ENCODE results near the gene USP11.
A peak's percentile ranks its signal among the peaks of the same experiment; 100 is the strongest.

The USP11 gene

DNA sequence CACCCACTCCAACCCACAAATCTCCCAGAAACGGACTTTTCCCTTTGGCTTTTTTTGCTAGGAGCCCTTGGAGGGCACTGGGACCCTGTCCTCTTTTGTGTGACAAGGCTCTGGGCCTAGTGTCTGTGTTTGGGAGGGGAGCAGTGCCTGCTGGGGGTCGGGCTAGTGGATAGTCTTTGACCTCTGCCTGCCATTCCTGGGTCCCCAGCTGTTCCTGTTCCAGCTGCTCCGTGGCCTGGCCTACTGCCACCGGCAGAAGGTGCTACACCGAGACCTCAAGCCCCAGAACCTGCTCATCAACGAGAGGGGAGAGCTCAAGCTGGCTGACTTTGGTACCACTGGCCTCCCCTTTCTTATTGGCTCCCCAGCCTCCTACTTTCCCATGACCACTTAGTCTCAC lies 6.7 kb upstream of the USP11 start:
- DNase-seq: no peak

- no peak for DNase-seq
These were observed 6.1 kb upstream of the USP11 start for GRCh38 chrX:47226531-47227333.

DNA sequence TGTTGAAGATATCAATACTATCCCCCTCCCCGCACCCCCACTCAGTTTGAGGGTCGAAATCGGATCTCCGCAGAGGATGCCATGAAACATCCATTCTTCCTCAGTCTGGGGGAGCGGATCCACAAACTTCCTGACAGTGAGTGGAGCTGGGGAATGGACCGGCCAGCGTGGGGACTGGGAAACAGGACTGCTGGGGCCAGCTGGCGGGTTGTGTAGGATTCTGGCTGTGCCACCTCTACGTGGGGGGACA lies 5.5 kb upstream of the USP11 start:
- no peak for DNase-seq

DNA sequence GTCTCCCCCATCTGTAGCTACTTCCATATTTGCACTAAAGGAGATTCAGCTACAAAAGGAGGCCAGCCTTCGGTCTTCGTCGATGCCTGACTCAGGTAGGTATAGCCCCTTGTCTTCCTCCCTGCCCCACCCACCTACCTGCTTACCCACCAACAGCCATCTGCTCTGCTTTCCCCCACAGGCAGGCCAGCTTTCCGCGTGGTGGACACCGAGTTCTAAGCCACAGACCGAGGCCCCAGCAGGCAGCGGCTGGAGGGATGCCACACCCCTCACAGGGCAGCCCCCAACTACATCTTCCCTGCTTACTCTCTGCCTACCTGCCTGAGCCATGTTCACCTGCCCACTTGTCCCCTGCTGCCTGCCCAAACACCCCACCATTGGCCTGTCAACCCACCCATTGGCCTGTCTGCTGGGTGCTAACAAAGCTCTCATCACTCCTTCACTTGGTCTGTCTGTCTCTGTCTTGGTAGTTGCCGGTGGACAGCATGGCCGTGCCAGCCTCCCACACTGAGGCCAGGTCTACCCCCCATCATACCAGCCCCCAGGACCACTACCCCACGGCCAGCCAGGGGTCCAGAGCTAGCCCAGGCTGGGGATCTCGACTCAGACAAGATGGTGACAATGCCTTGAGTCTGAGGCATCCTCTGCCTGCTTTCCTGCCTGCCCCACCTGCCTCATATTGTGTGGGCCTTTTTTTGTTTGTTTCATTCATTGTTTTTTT lies 4.1 kb upstream of the USP11 start:
- DNase-seq: no peak

DNA sequence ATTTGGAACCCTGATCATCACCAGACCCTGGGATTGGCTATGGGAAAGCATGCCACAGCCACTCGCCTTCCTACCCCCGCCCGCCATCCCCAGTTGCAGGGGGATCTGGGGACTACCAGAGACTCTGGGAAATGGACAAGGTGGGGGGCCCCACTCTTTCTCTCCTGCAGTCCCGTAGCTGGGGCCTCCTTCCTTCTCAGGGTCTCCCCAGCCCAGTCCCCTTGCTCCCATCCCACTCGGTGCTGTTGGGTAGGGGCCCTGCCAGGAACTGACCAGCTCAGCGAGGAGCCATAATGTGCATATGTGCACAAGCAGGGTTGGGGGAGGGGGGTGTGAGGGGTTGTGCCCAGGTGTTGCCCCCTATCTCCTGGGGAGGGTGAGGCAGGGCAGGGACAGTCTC lies 3.4 kb upstream of the USP11 start:
- no peak for DNase-seq

- no peak for DNase-seq
These were observed 2.5 kb upstream of the USP11 start for GRCh38 chrX:47230136-47230868.

DNA sequence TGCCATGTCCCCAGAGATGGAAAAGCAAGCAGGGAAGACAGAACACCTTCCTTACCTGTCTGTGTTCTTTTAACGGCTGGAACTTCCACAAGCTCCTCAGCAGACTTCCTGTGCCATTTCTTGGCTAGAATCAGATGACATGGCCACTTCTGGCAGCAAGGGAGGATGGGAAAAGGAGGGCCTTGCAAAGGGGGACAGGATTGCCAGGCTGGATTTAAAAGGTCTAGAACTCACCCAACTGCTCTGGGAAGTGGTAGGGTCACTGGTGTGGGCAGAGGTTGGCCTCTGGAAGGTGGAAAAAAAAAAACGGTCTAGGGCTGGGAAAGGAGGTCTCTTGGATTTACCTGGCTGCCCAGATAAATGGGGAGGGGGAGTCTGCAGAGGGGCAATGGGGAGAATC lies 1.6 kb upstream of the USP11 start:
- no peak for DNase-seq

GRCh38 chrX:47232197-47232802 lies 509 bp upstream of the USP11 start:
- no peak for DNase-seq

GRCh38 chrX:47233333-47234113 lies 714 bp downstream of the USP11 start:
- DNase-seq: peak; percentile 71 to 99

DNA sequence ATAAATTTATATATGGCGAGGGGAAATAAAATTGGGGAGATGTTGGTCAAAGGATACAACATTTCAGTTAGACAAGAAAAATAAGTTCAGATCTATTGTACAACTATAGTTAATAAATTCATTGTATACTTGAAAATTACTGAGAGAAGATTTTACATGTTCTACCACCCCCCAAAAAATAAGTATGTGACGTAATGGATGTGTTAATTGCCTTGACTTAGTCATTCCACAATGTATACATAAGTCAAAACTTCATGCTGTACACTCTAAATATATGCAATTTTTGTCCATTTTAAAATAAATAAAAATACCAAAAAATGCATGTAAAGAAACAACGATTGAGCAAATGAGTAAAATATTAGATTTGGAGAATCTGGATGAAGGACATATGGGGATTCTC lies 1.8 kb downstream of the USP11 start:
- DNase-seq: no peak

GRCh38 chrX:47235691-47236103 lies 2.9 kb downstream of the USP11 start:
- no peak for DNase-seq

DNA sequence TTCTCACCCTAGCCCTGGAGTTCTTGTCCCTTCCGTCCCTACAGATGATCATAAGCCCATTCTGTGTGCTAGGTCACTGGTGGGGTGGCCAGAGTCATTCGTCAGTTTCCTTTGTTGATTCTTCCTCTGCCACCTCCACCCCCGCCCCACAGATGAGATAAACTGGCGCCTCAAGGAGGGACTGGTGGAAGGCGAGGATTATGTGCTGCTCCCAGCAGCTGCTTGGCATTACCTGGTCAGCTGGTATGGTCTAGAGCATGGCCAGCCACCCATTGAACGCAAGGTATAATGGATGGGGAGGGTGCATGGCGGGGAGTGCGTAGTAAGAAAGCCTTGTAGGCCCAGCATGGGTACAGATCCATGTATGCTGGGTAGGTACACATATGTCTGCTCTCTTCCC lies 6.4 kb downstream of the USP11 start:
- DNase-seq: no peak

DNA sequence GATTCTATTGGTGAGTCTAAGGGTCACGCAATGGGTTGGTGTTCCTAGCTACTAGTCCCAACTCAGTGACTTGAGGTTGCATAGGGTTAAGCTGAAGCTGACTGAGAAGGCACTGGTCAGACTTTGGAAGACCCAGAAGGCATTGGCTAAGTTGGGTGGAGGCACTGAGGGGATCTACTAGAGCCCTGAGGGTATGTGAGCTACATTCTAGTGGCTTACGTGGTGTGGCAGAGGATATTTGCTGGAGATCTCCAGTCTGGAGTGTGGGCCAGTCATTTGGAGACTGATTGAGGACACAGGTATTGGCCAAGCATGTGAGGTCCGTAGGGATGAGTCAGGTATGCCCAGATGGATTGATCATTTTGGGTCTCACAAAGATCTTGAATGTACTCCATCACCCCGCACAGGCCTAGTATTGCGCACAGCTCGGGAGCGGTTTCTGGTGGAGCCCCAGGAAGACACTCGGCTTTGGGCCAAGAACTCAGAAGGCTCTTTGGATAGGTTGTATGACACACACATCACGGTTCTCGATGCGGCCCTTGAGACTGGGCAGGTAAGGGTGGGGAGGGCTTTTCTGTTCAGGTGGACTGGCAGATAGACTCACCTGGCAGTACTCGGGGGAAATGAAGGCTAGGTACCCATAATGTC lies 7.2 kb downstream of the USP11 start:
- no peak for DNase-seq

DNA sequence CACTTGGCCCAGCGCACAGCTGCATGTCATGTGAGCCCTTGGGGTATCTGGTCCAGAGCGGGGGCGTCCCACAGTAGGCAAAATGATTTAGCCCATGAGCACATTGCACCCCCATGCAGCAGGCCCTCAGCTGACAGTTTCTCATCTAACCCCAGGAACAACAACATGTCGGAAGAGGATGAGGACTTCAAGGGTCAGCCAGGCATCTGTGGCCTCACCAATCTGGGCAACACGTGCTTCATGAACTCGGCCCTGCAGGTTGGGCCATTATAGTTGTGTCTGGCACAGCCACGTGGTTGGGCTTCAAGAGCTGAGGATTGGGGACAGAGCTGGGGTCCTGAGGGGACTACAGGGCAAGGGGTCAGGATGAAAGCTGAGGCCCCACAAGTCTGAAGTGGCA lies 7.8 kb downstream of the USP11 start:
- DNase-seq: no peak

DNA sequence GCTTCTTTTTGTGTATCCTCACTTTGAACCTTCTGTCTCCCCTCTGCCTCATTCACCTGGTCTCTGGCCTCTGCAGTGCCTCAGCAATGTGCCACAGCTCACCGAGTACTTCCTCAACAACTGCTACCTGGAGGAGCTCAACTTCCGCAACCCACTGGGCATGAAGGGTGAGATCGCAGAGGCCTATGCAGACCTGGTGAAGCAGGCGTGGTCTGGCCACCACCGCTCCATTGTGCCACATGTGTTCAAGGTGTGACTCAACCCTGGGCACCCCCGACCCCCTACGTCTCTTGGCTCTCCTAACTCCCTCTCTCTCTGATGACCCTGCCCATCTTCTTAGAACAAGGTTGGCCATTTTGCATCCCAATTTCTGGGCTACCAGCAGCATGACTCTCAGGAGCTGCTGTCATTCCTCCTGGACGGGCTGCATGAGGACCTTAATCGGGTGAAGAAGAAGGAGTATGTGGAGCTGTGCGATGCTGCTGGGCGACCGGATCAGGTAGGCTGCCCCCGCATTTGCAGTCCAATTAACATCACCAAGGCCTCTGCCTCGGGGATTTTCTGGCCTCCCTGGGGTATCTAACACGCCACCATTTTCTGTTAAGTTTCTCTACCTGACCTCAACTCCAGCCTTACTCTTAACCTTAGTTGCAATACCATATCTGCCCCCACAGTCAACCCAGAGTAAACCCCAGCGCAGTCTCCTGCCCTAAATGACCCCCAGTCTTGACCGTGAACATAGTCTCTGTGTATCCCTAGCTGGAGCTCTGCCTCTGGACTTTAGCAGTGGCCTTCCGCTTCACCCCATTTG lies 8.6 kb downstream of the USP11 start:
- DNase-seq: no peak

GRCh38 chrX:47242321-47242720 lies 9.5 kb downstream of the USP11 start:
- DNase-seq: no peak

DNA sequence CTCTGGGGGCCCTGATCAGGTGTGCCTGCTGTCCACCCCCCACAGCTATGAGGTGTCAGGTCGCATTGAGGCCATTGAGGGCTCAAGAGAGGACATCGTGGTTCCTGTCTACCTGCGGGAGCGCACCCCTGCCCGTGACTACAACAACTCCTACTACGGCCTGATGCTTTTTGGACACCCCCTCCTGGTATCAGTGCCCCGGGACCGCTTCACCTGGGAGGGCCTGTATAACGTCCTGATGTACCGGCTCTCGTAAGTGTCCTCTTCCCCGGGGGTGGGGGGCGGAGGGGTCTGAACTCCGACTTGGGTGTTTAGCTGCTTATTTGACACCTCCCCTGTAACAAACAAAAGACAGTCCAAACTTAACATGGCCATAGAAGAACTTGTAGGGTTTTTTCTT lies 10.5 kb downstream of the USP11 start:
- no peak for DNase-seq

DNA sequence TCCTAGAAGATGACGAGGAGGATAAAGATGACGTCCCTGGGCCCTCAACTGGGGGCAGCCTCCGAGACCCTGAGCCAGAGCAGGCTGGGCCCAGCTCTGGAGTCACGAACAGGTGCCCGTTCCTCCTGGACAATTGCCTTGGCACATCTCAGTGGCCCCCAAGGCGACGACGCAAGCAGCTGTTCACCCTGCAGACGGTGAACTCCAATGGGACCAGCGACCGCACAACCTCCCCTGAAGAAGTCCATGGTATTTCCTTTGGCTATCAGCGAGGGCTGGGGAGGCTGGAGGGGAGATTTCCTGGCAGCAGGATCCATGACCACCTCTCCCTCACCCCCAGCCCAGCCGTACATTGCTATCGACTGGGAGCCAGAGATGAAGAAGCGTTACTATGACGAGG lies 11.9 kb downstream of the USP11 start:
- DNase-seq: no peak

DNA sequence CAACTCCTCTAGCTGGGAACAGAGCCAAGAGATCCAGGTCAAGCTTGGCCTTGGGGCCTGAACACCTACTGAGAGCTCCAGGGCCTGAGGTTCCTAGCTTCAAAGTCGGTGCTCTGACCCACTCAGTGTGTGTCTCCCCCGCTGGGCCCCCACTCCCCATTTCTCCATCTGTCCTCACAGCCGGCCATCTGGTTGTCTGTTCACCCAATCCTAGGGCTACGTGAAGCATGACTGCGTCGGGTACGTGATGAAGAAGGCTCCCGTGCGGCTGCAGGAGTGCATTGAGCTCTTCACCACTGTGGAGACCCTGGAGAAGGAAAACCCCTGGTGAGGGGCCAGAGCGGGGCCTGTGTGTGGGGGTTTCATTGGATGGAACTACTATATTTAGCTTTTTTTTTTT lies 12.3 kb downstream of the USP11 start:
- no peak for DNase-seq

DNA sequence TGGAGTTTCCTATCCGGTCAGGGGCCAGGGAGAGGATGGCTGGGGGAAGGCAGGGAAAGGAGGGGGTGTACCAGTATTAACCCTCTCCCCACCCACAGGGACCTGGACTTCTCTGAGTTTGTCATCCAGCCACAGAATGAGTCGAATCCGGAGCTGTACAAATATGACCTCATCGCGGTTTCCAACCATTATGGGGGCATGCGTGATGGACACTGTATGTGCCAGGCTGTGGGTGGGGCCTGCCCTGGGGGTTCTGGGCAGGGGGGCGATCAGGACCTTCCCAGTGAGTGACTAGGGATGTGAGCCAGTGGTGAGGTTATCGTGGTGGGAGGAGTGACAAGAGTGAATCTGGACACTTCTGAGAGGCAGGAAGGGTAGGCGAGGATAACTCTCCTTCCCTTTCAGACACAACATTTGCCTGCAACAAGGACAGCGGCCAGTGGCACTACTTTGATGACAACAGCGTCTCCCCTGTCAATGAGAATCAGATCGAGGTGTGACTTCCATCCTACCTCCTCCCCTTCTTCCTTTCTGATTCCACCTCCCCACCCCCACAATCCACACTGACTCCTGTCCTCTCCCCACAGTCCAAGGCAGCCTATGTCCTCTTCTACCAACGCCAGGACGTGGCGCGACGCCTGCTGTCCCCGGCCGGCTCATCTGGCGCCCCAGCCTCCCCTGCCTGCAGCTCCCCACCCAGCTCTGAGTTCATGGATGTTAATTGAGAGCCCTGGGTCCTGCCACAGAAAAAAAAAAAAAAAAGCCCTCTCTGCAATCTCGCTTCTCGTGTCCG lies 14.6 kb downstream of the USP11 start:
- no peak for DNase-seq

DNA sequence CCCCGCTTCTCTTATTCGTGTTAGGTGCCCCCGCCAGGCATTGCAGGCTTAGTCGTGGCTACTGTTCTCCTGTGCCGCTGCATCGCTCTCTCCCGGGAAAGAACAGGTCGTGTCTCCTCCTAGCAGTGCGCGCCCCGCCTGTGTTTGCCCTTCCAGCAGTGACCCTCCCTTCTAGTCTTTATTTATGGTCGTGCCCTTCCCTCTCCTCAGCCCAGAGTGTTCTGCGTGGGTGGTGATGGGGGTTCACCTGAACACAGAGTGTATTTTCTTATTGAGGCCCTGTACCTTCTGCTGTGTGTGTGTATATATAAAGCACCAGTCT lies 15.2 kb downstream of the USP11 start:
- no peak for DNase-seq

Data from bone marrow (tissue), 2 donors.